ENCODE measurements around the gene LIPC. TPM values are rescaled to one million over a fixed set of nuclear protein-coding genes. Genes with fewer than 3 reads are reported as not detected.

LIPC gene
- total RNA-seq, 1 donor from 2014 or later = not detected

GRCh38 chr15:58544756-58545155, 113.0 kb downstream of the LIPC start:
- no peak for DNase-seq (ENCODE audit: extremely low spot score in 2 of 2)
- H3K27ac ChIP-seq = no peak overlapping the region
- no peaks in the 10 kb centered on the region for H3K27me3 ChIP-seq
- H3K9me3 ChIP-seq = no peaks in the 10 kb centered on the region
- peaks cover 7% of the 10 kb centered on the region for H3K4me1 ChIP-seq
- TF ChIP-seq POLR2A (IDR thresholded peaks at IDR 0.05) (no peak), POLR2AphosphoS5 (IDR thresholded peaks at IDR 0.05; ENCODE audit: insufficient read depth in 1 of 2, low read depth in 1 of 2) (no peak), CTCF (IDR thresholded peaks at IDR 0.05) (no peak)
- no peak overlapping the region for H3K4me3 ChIP-seq
- no peaks in the 10 kb centered on the region for H3K36me3 ChIP-seq
- intact Hi-C loops (cut with DNase I) = no loop called here

- H3K27me3 ChIP-seq = no peaks in the 10 kb centered on the region
- intact Hi-C loops (cut with DNase I) = no loop called here
- DNase-seq (ENCODE audit: extremely low spot score in 2 of 2) = peak; percentile 56 to 89
Measured at GRCh38 chr15:58545307-58546065, 113.7 kb downstream of the LIPC start.

DNA sequence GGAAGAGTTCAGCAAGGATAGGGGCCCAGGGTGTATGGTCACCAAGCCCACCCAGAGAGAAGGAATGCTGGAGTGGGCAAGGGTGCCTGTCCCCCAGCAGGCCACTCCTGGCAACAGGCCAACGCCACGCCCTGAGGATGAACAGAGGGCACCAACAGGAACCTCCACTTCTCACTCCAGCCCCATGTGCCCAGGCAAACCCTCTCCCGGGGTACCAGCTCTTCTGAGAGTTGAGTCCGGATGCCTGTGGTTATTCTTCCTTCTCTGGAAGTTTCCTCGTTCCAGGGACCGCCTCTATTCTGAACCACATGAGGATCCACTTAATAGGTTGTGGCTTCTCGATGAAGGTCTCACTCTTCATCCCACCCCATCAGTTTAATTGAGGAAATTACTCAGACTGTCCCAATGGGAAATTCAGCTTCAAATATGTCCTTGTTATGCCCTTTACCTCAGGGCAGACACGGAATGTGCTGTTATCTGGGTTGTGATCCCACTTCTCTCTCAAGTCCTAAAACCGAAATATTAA, 114.3 kb downstream of the LIPC start:
- peaks cover 13% of the 10 kb centered on the region for H3K4me1 ChIP-seq
- H3K9me3 ChIP-seq = no peaks in the 10 kb centered on the region
- no peak overlapping the region for H3K4me3 ChIP-seq
- DNase-seq (ENCODE audit: extremely low spot score in 2 of 2) = peak in 1 of 2 donors; percentile 64
- H3K27me3 ChIP-seq = no peaks in the 10 kb centered on the region
- TF ChIP-seq POLR2AphosphoS5 (IDR thresholded peaks at IDR 0.05; ENCODE audit: insufficient read depth in 1 of 2, low read depth in 1 of 2) (no peak), POLR2A (IDR thresholded peaks at IDR 0.05) (no peak), CTCF (IDR thresholded peaks at IDR 0.05) (no peak)
- H3K27ac ChIP-seq = no peak overlapping the region
- intact Hi-C loops (cut with DNase I) = no loop called here
- H3K36me3 ChIP-seq = no peaks in the 10 kb centered on the region

More at GRCh38 chr15:58545307-58546065, 113.7 kb downstream of the LIPC start:
- Histone ChIP-seq H3K27ac (no peak overlapping the region), H3K4me1 (peaks cover 7% of the 10 kb centered on the region), H3K9me3 (no peaks in the 10 kb centered on the region), H3K4me3 (no peak overlapping the region), H3K36me3 (no peaks in the 10 kb centered on the region)
- no peak for TF ChIP-seq CTCF (IDR thresholded peaks at IDR 0.05)
- TF ChIP-seq POLR2AphosphoS5 (IDR thresholded peaks at IDR 0.05; ENCODE audit: insufficient read depth in 1 of 2, low read depth in 1 of 2) = no peak
- TF ChIP-seq POLR2A (IDR thresholded peaks at IDR 0.05) = no peak

- H3K27ac ChIP-seq = no peak overlapping the region
- intact Hi-C loops (cut with DNase I) = no loop called here
- peak; percentile 61 to 77 for DNase-seq (ENCODE audit: extremely low spot score in 2 of 2)
Measured at GRCh38 chr15:58546635-58547627, 115.1 kb downstream of the LIPC start.

More at GRCh38 chr15:58546635-58547627, 115.1 kb downstream of the LIPC start:
- Histone ChIP-seq H3K27me3 (no peaks in the 10 kb centered on the region), H3K9me3 (no peaks in the 10 kb centered on the region), H3K36me3 (no peaks in the 10 kb centered on the region), H3K4me1 (peaks cover 18% of the 10 kb centered on the region), H3K4me3 (no peak overlapping the region)
- no peak for TF ChIP-seq CTCF (IDR thresholded peaks at IDR 0.05)
- no peak for TF ChIP-seq POLR2A (IDR thresholded peaks at IDR 0.05)
- TF ChIP-seq POLR2AphosphoS5 (IDR thresholded peaks at IDR 0.05; ENCODE audit: insufficient read depth in 1 of 2, low read depth in 1 of 2) = no peak
